OCI-LY7 (cell line): ENCODE results near the gene WNT6.

Experiments
- EZH2phosphoT487 ChIP-seq: fragments of 200-600 bp; sonication (generic); IDR thresholded peaks from 2 replicates; pipeline ENCODE4 v1.6.1; 2018; ENCODE audit warnings: low read depth, borderline replicate concordance, mild to moderate bottlenecking, mixed run types, antibody characterized with exemption, low read length, moderate library complexity, mixed read lengths
- TF ChIP-seq, protein P1 (sequence below): fragments of 200-600 bp; sonication (generic); conservative IDR thresholded peaks from 2 replicates; pipeline ENCODE4 v1.5.1; 2014; ENCODE audit warnings: mild to moderate bottlenecking, antibody characterized with exemption, low read length, moderate library complexity, mixed read lengths

DNA sequence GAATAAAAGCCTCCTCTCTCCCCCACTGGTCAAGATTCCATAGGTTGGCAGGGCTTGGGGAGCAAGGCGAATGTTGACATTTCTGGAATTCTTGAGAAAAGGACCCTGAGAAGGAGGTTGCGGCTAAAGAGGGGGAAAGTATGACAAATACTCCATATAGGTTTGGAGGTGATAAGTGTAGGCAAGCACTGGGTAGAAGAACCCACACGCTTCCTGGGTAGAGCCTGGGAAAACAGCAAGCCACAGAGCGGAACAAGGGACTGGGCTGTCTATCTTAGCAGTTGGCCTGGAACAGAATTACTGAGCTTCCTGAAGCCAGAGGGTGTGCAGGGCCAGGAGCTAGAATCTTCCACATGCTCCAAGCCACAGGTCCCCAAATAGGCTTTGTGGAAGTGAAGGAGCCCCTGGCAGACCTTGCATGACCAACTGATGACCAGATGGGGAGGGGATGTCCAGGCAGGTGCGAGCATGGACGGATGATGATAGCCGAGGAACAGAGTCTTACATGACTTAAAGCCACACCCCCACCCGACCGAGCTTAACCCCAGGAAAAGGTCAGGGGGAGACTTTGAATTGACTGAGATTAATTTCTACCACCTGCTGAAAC lies 37.9 kb upstream of the WNT6 start:
- TF ChIP-seq, protein P1, sequence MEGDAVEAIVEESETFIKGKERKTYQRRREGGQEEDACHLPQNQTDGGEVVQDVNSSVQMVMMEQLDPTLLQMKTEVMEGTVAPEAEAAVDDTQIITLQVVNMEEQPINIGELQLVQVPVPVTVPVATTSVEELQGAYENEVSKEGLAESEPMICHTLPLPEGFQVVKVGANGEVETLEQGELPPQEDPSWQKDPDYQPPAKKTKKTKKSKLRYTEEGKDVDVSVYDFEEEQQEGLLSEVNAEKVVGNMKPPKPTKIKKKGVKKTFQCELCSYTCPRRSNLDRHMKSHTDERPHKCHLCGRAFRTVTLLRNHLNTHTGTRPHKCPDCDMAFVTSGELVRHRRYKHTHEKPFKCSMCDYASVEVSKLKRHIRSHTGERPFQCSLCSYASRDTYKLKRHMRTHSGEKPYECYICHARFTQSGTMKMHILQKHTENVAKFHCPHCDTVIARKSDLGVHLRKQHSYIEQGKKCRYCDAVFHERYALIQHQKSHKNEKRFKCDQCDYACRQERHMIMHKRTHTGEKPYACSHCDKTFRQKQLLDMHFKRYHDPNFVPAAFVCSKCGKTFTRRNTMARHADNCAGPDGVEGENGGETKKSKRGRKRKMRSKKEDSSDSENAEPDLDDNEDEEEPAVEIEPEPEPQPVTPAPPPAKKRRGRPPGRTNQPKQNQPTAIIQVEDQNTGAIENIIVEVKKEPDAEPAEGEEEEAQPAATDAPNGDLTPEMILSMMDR: no peak
- TF ChIP-seq EZH2phosphoT487: no peak
